Measurements from ENCODE around the gene HECW1.

DNA sequence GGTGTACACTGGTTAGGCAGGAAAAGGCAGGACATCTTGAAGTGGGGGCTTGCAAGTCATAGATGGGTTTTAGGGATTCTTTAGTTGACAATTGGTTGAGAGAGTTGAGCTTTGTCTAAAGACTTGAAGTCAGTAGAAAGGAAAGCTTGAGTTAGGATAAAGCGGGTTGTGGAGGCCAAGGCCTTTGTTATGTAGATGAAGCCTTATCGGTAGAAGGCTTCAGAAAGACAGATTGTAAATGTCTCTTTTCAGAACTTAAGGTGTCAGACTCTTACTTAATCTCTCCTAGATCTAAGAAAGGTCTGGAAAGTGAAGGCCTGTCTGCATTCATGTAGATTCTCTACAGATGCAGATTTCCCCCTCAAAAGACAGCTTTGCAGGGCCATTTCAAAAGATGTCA is 177.4 kb downstream of the HECW1 start:
- TF ChIP-seq, protein P1, sequence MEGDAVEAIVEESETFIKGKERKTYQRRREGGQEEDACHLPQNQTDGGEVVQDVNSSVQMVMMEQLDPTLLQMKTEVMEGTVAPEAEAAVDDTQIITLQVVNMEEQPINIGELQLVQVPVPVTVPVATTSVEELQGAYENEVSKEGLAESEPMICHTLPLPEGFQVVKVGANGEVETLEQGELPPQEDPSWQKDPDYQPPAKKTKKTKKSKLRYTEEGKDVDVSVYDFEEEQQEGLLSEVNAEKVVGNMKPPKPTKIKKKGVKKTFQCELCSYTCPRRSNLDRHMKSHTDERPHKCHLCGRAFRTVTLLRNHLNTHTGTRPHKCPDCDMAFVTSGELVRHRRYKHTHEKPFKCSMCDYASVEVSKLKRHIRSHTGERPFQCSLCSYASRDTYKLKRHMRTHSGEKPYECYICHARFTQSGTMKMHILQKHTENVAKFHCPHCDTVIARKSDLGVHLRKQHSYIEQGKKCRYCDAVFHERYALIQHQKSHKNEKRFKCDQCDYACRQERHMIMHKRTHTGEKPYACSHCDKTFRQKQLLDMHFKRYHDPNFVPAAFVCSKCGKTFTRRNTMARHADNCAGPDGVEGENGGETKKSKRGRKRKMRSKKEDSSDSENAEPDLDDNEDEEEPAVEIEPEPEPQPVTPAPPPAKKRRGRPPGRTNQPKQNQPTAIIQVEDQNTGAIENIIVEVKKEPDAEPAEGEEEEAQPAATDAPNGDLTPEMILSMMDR (IDR thresholded peaks at IDR 0.05) = no peak
- TF ChIP-seq POLR2A (IDR thresholded peaks at IDR 0.05; ENCODE audit: low read depth) (no peak), POLR2AphosphoS5 (IDR thresholded peaks at IDR 0.05) (no peak)

All from esophagus muscularis mucosa (tissue), 3 donors.